ENCODE data around the gene STH.

Gene STH

DNA sequence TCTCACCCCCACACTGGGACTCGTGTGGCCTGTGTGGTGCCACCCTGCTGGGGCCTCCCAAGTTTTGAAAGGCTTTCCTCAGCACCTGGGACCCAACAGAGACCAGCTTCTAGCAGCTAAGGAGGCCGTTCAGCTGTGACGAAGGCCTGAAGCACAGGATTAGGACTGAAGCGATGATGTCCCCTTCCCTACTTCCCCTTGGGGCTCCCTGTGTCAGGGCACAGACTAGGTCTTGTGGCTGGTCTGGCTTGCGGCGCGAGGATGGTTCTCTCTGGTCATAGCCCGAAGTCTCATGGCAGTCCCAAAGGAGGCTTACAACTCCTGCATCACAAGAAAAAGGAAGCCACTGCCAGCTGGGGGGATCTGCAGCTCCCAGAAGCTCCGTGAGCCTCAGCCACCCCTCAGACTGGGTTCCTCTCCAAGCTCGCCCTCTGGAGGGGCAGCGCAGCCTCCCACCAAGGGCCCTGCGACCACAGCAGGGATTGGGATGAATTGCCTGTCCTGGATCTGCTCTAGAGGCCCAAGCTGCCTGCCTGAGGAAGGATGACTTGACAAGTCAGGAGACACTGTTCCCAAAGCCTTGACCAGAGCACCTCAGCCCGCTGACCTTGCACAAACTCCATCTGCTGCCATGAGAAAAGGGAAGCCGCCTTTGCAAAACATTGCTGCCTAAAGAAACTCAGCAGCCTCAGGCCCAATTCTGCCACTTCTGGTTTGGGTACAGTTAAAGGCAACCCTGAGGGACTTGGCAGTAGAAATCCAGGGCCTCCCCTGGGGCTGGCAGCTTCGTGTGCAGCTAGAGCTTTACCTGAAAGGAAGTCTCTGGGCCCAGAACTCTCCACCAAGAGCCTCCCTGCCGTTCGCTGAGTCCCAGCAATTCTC, 27.4 kb downstream of the STH start:
- no peak for TF ChIP-seq CTCF (IDR thresholded peaks at IDR 0.05; ENCODE audit: insufficient read depth, low read depth, low read length, missing control alignments)
- H3K4me3 ChIP-seq (ENCODE audit: low read length), result no peak overlapping the region
- no peak for DNase-seq (ENCODE audit: low read depth)

DNA sequence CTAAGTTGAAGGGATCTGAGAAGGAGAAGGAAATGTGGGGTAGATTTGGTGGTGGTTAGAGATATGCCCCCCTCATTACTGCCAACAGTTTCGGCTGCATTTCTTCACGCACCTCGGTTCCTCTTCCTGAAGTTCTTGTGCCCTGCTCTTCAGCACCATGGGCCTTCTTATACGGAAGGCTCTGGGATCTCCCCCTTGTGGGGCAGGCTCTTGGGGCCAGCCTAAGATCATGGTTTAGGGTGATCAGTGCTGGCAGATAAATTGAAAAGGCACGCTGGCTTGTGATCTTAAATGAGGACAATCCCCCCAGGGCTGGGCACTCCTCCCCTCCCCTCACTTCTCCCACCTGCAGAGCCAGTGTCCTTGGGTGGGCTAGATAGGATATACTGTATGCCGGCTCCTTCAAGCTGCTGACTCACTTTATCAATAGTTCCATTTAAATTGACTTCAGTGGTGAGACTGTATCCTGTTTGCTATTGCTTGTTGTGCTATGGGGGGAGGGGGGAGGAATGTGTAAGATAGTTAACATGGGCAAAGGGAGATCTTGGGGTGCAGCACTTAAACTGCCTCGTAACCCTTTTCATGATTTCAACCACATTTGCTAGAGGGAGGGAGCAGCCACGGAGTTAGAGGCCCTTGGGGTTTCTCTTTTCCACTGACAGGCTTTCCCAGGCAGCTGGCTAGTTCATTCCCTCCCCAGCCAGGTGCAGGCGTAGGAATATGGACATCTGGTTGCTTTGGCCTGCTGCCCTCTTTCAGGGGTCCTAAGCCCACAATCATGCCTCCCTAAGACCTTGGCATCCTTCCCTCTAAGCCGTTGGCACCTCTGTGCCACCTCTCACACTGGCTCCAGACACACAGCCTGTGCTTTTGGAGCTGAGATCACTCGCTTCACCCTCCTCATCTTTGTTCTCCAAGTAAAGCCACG, 28.3 kb downstream of the STH start:
- no peak for TF ChIP-seq CTCF (IDR thresholded peaks at IDR 0.05; ENCODE audit: insufficient read depth, low read depth, low read length, missing control alignments)
- DNase-seq (ENCODE audit: low read depth), result no peak
- no peak overlapping the region for H3K4me3 ChIP-seq (ENCODE audit: low read length)

GRCh38 chr17:46027976-46028325, 28.9 kb downstream of the STH start:
- no peak for DNase-seq (ENCODE audit: low read depth)
- no peak for TF ChIP-seq CTCF (IDR thresholded peaks at IDR 0.05; ENCODE audit: insufficient read depth, low read depth, low read length, missing control alignments)
- no peak overlapping the region for H3K4me3 ChIP-seq (ENCODE audit: low read length)

GRCh38 chr17:46028374-46028773, 29.3 kb downstream of the STH start:
- no peak for DNase-seq (ENCODE audit: low read depth)
- no peak overlapping the region for H3K4me3 ChIP-seq (ENCODE audit: low read length)
- TF ChIP-seq CTCF (IDR thresholded peaks at IDR 0.05; ENCODE audit: insufficient read depth, low read depth, low read length, missing control alignments), result no peak

DNA sequence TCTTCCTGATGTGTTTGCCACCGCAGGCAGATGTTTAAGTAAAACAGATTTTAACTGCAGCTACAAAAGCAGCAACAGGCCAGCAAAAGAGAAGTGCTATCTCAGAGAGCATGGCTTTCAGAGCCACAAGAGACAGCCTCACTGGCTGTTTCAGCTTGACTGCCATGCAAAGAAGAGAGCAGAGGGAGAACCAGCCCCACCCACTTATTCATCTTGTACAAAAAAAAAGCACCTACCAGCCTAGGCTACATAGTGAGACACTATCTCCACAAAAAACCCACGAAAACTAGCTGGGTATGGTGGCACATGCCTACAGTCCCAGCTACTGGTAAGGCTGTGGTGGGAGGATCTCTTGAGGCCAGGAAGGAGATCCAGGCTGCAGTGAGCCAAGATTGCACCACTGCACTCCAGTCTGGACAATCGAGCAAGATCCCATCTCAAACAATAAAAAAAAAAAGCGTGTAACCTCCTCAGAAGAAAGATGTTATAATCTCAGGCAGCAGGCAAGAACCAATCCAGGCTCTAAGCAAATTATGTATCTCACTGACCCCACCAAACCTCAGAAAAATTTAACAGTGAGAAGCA, 30.0 kb downstream of the STH start:
- no peak for TF ChIP-seq CTCF (IDR thresholded peaks at IDR 0.05; ENCODE audit: insufficient read depth, low read depth, low read length, missing control alignments)
- DNase-seq (ENCODE audit: low read depth), result no peak
- H3K4me3 ChIP-seq (ENCODE audit: low read length), result no peak overlapping the region

GRCh38 chr17:46029627-46030026, 30.6 kb downstream of the STH start:
- no peak for DNase-seq (ENCODE audit: low read depth)
- H3K4me3 ChIP-seq (ENCODE audit: low read length), result no peak overlapping the region
- no peak for TF ChIP-seq CTCF (IDR thresholded peaks at IDR 0.05; ENCODE audit: insufficient read depth, low read depth, low read length, missing control alignments)

Measured in epithelial cell of esophagus (primary cell).